GM13977 (cell line): ENCODE measurements around the gene ELF5.

Experiments used
- DNase-seq: peaks from one replicate; pipeline ENCODE4 v3.0.0; 2012; ENCODE audit warnings: low spot score
- in situ Hi-C: fragments of 300-500 bp; cut with MboI; formaldehyde crosslinking; loops from one replicate; pipeline ENCODE4 v1.12.0; 2022; ENCODE audit warnings: low sequenced_read_pairs, low pct_unique_long_range_greater_than_20kb, mixed read lengths, inconsistent platforms; ENCODE audit not compliant: unreplicated experiment
- TF ChIP-seq, protein P1 (sequence below): IDR thresholded peaks from 2 replicates; pipeline ENCODE4 v1.5.1; 2012; ENCODE audit warnings: mild to moderate bottlenecking, control low read depth; ENCODE audit not compliant: insufficient read depth; ENCODE audit errors: extremely low read depth, missing control alignments

Gene ELF5

DNA sequence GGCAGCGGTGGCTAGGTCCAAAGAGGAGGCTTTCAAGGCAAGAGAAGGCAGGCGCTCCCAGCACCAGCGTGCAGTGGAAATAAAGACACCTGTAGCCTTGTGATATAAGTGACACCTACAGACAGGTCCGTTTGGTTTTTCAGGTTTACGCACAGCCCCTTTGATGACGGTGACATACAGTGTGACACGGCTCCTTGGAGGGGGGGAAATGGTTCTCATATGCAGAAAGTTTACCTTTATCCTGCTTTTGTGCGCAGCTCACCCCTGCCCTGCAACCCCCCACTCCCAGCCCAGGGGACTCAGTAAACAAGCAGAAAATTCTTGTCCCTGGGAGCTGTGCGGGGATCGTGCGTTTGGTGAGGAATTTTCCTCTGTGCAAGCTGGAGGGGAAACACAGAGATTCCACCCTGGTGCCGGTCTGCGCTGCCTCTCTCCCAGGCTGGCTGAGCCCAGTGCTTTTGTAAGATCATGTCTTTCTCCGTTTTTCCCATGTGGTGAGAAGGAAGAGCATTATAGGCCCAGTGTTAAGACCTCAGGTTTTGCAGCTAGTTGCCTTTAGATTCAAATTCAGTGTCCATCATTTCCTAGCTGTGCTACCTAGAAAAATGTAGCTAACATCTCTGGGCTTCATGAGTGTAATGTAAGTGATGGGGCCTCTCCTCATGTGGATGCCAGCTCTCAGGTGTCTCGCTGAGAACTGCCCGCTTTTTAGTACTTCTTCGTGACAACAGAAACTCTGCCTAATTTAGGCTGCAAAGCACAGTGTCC lies at the start of gene ELF5:
ELF5 (minus strand) TSS at position 113 of the 768 bp plus-strand sequence. CDS start 8,045 bp downstream, outside the sequence.
- no peak for DNase-seq
- in situ Hi-C loops, result no loop called here
- TF ChIP-seq, protein P1, sequence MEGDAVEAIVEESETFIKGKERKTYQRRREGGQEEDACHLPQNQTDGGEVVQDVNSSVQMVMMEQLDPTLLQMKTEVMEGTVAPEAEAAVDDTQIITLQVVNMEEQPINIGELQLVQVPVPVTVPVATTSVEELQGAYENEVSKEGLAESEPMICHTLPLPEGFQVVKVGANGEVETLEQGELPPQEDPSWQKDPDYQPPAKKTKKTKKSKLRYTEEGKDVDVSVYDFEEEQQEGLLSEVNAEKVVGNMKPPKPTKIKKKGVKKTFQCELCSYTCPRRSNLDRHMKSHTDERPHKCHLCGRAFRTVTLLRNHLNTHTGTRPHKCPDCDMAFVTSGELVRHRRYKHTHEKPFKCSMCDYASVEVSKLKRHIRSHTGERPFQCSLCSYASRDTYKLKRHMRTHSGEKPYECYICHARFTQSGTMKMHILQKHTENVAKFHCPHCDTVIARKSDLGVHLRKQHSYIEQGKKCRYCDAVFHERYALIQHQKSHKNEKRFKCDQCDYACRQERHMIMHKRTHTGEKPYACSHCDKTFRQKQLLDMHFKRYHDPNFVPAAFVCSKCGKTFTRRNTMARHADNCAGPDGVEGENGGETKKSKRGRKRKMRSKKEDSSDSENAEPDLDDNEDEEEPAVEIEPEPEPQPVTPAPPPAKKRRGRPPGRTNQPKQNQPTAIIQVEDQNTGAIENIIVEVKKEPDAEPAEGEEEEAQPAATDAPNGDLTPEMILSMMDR, result no peak

DNA sequence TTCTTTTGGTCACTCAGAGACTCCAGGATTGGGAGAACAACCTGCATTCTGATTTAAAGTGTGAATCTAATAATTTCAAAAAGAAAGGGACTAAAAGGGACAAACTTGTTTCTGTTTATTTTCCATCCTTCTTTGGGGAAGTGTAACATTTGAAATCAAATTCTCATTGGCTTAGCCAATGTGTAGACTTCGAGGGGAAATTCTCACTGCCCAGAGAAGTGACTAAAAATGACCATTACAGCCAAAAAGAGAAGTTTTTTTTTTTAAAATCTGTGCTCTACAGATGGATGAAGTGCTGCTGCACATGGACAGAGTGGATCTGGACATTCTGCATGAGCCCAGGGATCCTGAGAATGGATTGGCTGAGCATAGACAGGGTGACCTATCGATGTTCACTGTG lies 49.4 kb upstream of the ELF5 start:
- in situ Hi-C loops, result no loop called here
- TF ChIP-seq, protein P1, result no peak

DNA sequence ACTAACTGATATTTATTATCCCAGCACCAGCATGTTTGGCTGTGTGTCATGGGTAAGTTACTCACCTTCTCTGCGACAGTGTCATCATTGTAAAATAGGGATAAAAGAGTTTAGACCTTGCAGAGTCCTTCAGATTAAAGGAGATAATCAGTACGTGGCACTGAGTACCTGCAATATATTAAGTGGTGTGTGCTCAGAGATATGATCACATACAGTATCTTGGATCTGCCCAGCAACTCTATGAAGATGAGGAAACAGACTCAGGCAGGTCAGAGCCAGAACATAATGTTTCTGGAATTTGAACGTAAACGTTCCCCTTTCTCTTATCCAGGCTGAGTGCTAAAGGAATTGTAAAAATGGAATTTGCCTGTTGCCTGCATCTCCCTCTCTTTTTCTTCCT lies 46.9 kb upstream of the ELF5 start:
- TF ChIP-seq, protein P1, result no peak
- no peak for DNase-seq
- in situ Hi-C loops, result no loop called here

More for the DNA sequence above, 49.4 kb upstream of the ELF5 start:
- DNase-seq, result no peak

DNA sequence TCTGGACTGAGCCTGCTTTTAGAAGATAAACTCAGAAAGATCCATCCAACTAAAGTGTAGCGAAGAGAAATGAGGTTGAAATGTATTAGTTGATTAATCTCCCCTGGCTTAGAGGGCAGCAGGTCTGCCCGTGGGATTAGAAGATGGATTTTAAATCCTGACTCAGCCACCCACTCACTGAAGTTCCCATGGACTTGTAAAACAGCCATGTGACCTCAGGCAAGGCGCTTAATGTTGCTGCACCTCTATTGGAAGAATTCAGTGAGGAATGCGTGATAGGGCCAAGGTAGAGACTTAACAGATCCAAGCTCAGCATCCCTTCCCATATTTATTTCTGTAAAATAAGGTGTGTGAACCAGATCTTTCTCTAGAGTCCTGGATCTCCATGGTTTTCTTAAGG lies 45.1 kb upstream of the ELF5 start:
- no peak for DNase-seq
- in situ Hi-C loops, result no loop called here
- TF ChIP-seq, protein P1, result no peak

DNA sequence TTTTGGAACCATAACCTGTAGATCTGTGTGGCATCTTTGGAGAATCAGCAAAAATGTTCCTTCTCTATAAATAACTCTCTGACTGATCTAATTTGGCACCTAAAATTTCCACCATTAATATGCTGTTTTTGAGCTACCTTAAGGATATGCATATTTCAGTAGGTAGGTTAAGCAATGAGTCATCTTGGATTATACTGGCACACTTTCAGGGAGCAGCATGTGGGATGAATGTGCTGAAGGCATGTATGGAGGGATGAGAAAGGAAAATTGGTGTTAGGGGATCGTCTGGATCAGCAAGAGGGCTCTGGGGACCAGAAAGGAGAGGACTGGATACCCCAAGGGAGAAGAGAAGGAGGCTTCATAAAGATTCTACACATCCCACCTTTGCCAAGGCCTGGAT lies 44.6 kb upstream of the ELF5 start:
- TF ChIP-seq, protein P1, result no peak
- in situ Hi-C loops, result no loop called here
- DNase-seq, result no peak

DNA sequence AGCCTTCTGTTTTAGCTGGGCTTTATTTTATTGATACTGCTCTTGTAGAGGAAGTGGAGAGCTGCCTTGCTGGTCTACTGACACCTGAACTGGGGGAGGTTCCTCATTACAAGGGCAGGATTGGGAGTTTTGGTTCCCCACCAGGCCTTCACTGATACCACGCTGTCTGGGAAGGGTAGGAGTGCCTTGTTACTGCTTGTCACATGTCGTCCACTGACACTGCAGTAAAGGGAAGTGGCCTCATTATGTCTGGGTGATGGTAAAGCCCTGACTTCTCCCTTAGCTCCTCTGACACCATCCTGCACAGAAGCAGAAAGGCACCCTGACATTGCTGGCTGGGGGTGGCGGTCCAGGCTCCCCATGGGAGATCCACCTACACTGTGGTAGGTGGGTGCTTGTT lies 38.7 kb upstream of the ELF5 start:
- no peak for DNase-seq
- in situ Hi-C loops, result no loop called here
- TF ChIP-seq, protein P1, result no peak
